ENCODE results near the gene MCUB.
"Not testable (repeated sequence)": the region's sequence is repeated elsewhere in the genome, so short reads cannot be mapped to it uniquely, and the experiment has no call there.

Gene MCUB

GRCh38 chr4:109547394-109547793, 12.7 kb upstream of the MCUB start:
- TF ChIP-seq CTCF (IDR thresholded peaks at IDR 0.05): no peak
- Histone ChIP-seq H3K27ac (no peak overlapping the region), H3K36me3 (peaks cover 31% of the 10 kb centered on the region), H3K9me3 (no peaks in the 10 kb centered on the region), H3K27me3 (no peaks in the 10 kb centered on the region), H3K4me3 (ENCODE audit: low read depth in 1 of 2, low read length in 1 of 2) (no peak overlapping the region), H3K4me1 (ENCODE audit: control insufficient read depth in 1 of 2, insufficient read depth in 1 of 2, low read depth in 1 of 2, low read length in 1 of 2) (peaks cover 0 to 4% of the 10 kb centered on the region in 2 experiments)

- peaks cover 0 to 4% of the 10 kb centered on the region in 2 experiments for H3K4me1 ChIP-seq (ENCODE audit: control insufficient read depth in 1 of 2, insufficient read depth in 1 of 2, low read depth in 1 of 2, low read length in 1 of 2)
- TF ChIP-seq CTCF (IDR thresholded peaks at IDR 0.05): no peak
- H3K4me3 ChIP-seq (ENCODE audit: low read depth in 1 of 2, low read length in 1 of 2): no peak overlapping the region
- H3K27me3 ChIP-seq: no peaks in the 10 kb centered on the region
- H3K9me3 ChIP-seq: no peaks in the 10 kb centered on the region
- H3K27ac ChIP-seq: no peak overlapping the region
- H3K36me3 ChIP-seq: peaks cover 20% of the 10 kb centered on the region
Measured at GRCh38 chr4:109548655-109549054, 11.4 kb upstream of the MCUB start.

- Histone ChIP-seq H3K36me3 (no peaks in the 10 kb centered on the region), H3K27me3 (peaks cover 2% of the 10 kb centered on the region), H3K27ac (no peak overlapping the region), H3K4me1 (ENCODE audit: control insufficient read depth in 1 of 2, insufficient read depth in 1 of 2, low read depth in 1 of 2, low read length in 1 of 2) (peaks cover 0 to 4% of the 10 kb centered on the region in 2 experiments), H3K4me3 (ENCODE audit: low read depth in 1 of 2, low read length in 1 of 2) (no peak overlapping the region), H3K9me3 (no peaks in the 10 kb centered on the region)
- no peak for TF ChIP-seq CTCF (IDR thresholded peaks at IDR 0.05)
Measured at GRCh38 chr4:109552237-109552636, 7.8 kb upstream of the MCUB start.

GRCh38 chr4:109553130-109553529, 6.9 kb upstream of the MCUB start:
- Histone ChIP-seq H3K27me3 (peaks cover 11% of the 10 kb centered on the region), H3K27ac (no peak overlapping the region), H3K4me1 (ENCODE audit: control insufficient read depth in 1 of 2, insufficient read depth in 1 of 2, low read depth in 1 of 2, low read length in 1 of 2) (peaks cover 0 to 4% of the 10 kb centered on the region in 2 experiments)

GRCh38 chr4:109554971-109555370, 5.1 kb upstream of the MCUB start:
- Histone ChIP-seq H3K36me3 (no peaks in the 10 kb centered on the region), H3K4me1 (ENCODE audit: control insufficient read depth in 1 of 2, insufficient read depth in 1 of 2, low read depth in 1 of 2, low read length in 1 of 2) (peaks cover 4 to 5% of the 10 kb centered on the region in 2 experiments), H3K27me3 (peaks cover 29% of the 10 kb centered on the region), H3K27ac (no peak overlapping the region), H3K9me3 (no peaks in the 10 kb centered on the region), H3K4me3 (ENCODE audit: low read depth in 1 of 2, low read length in 1 of 2) (no peak overlapping the region)
- TF ChIP-seq CTCF (IDR thresholded peaks at IDR 0.05): no peak

More at GRCh38 chr4:109553130-109553529, 6.9 kb upstream of the MCUB start:
- Histone ChIP-seq H3K4me3 (ENCODE audit: low read depth in 1 of 2, low read length in 1 of 2) (no peak overlapping the region), H3K9me3 (no peaks in the 10 kb centered on the region), H3K36me3 (no peaks in the 10 kb centered on the region)
- TF ChIP-seq CTCF (IDR thresholded peaks at IDR 0.05): no peak

- Histone ChIP-seq H3K27ac (no peak overlapping the region), H3K4me1 (ENCODE audit: control insufficient read depth in 1 of 2, insufficient read depth in 1 of 2, low read depth in 1 of 2, low read length in 1 of 2) (peaks cover 16 to 20% of the 10 kb centered on the region in 2 experiments), H3K36me3 (no peaks in the 10 kb centered on the region), H3K4me3 (ENCODE audit: low read depth in 1 of 2, low read length in 1 of 2) (no peak overlapping the region), H3K27me3 (peaks cover 54% of the 10 kb centered on the region), H3K9me3 (no peaks in the 10 kb centered on the region)
- TF ChIP-seq CTCF (IDR thresholded peaks at IDR 0.05): no peak
Measured at GRCh38 chr4:109557433-109557832, 2.6 kb upstream of the MCUB start.

GRCh38 chr4:109558095-109558494, 2.0 kb upstream of the MCUB start:
- H3K27ac ChIP-seq; H3K4me3 ChIP-seq (ENCODE audit: low read depth in 1 of 2, low read length in 1 of 2); H3K9me3 ChIP-seq; H3K36me3 ChIP-seq: not testable (repeated sequence)
- Histone ChIP-seq H3K4me1 (ENCODE audit: control insufficient read depth in 1 of 2, insufficient read depth in 1 of 2, low read depth in 1 of 2, low read length in 1 of 2) (peaks cover 16 to 20% of the 10 kb centered on the region in 2 experiments), H3K27me3 (peaks cover 61% of the 10 kb centered on the region)
